GM23338 (cell line): ENCODE results near the gene LMNTD2. TPM values are rescaled to one million over a fixed set of nuclear protein-coding genes. Genes with fewer than 3 reads are reported as not detected.

Experiments used
- ATAC-seq: fragments of 200-7000 bp; cut with Tn5 transposase; 3 replicates; pipeline ENCODE4 v1.9.1; 2020
- DNase-seq: peaks from one replicate; pipeline ENCODE4 v3.0.0-alpha.2; 2015; ENCODE audit warnings: low spot score
- H2AFZ ChIP-seq: fragments of 200-600 bp; sonication (generic); 2 replicates; pipeline ENCODE4 v1.8.0; 2016; ENCODE audit warnings: antibody characterized with exemption, mild to moderate bottlenecking, moderate library complexity
- H3F3A ChIP-seq: fragments of 200-600 bp; sonication (generic); replicated peaks from 2 replicates; pipeline ENCODE4 v1.8.0; 2017; ENCODE audit warnings: antibody characterized with exemption, mixed run types, low read depth
- H3K27ac ChIP-seq: fragments of 200-600 bp; sonication (generic); 2 replicates; pipeline ENCODE4 v1.6.1; 2016; ENCODE audit warnings: low read depth
- H3K27me3 ChIP-seq: fragments of 200-600 bp; sonication (generic); 2 replicates; pipeline ENCODE4 v1.8.0; 2016; ENCODE audit warnings: mild to moderate bottlenecking, mixed run types, moderate library complexity; ENCODE audit not compliant: insufficient read depth
- H3K36me3 ChIP-seq: fragments of 200-600 bp; sonication (generic); 2 replicates; pipeline ENCODE4 v1.8.0; 2016; ENCODE audit warnings: mild to moderate bottlenecking; ENCODE audit not compliant: insufficient read depth
- H3K4me1 ChIP-seq: fragments of 200-600 bp; sonication (generic); 2 replicates; pipeline ENCODE4 v1.8.0; 2016; ENCODE audit warnings: mild to moderate bottlenecking, moderate library complexity; ENCODE audit not compliant: insufficient read depth
- H3K4me2 ChIP-seq: fragments of 200-600 bp; sonication (generic); 2 replicates; pipeline ENCODE4 v1.7.1; 2017; ENCODE audit warnings: mixed run types
- H3K4me3 ChIP-seq: fragments of 200-600 bp; sonication (generic); 2 replicates; pipeline ENCODE4 v1.6.1; 2016; ENCODE audit warnings: mixed run types
- H3K79me2 ChIP-seq: fragments of 200-600 bp; sonication (generic); replicated peaks from 2 replicates; pipeline ENCODE4 v1.8.0; 2017; ENCODE audit warnings: mild to moderate bottlenecking; ENCODE audit not compliant: insufficient read depth
- H3K9me2 ChIP-seq: fragments of 200-600 bp; sonication (generic); 2 replicates; pipeline ENCODE4 v1.8.0; 2017; ENCODE audit not compliant: insufficient read depth
- H4K20me1 ChIP-seq: fragments of 200-600 bp; sonication (generic); replicated peaks from 2 replicates; pipeline ENCODE4 v1.8.0; 2017; ENCODE audit warnings: mild to moderate bottlenecking; ENCODE audit not compliant: insufficient read depth
- H3K27ac Mint-ChIP-seq: 2 replicates; pipeline ENCODE4 v1.8.0; 2020; ENCODE audit warnings: inconsistent platforms, mild to moderate bottlenecking, moderate library complexity, mixed read lengths
- H3K27me3 Mint-ChIP-seq: 3 replicates; pipeline ENCODE4 v1.8.0; 2022; ENCODE audit warnings: low read depth, mild to moderate bottlenecking, moderate library complexity, mixed read lengths, inconsistent platforms; ENCODE audit not compliant: insufficient read depth, poor library complexity
- H3K36me3 Mint-ChIP-seq: 3 replicates; pipeline ENCODE4 v1.8.0; 2021; ENCODE audit warnings: low read depth, mild to moderate bottlenecking, inconsistent platforms, moderate library complexity, mixed read lengths
- H3K4me1 Mint-ChIP-seq: 3 replicates; pipeline ENCODE4 v1.8.0; 2020; ENCODE audit warnings: mild to moderate bottlenecking, inconsistent platforms, mixed read lengths
- H3K4me3 Mint-ChIP-seq: 3 replicates; pipeline ENCODE4 v1.8.0; 2021; ENCODE audit warnings: moderate library complexity, mild to moderate bottlenecking, inconsistent platforms, mixed read lengths
- H3K9me3 Mint-ChIP-seq: 3 replicates; pipeline ENCODE4 v1.8.0; 2020; ENCODE audit warnings: moderate library complexity, mild to moderate bottlenecking, inconsistent platforms, mixed read lengths
- CREB1 ChIP-seq: fragments of 250-450 bp; sonication (Bioruptor Pico); IDR thresholded peaks from 2 replicates; pipeline ENCODE4 v1.5.0; 2020; ENCODE audit warnings: low read depth, mild to moderate bottlenecking, moderate library complexity
- JUNB ChIP-seq: IDR thresholded peaks from one replicate; pipeline ENCODE4 v1.6.1; 2016; ENCODE audit warnings: antibody characterized with exemption; ENCODE audit not compliant: unreplicated experiment
- POLR2AphosphoS5 ChIP-seq: IDR thresholded peaks from 2 replicates; pipeline ENCODE4 v1.6.1; 2016; ENCODE audit warnings: antibody characterized with exemption, low read depth
- STAT1 ChIP-seq: IDR thresholded peaks from one replicate; pipeline ENCODE4 v1.6.1; 2016; ENCODE audit warnings: antibody characterized with exemption; ENCODE audit not compliant: unreplicated experiment
- ZNF114 ChIP-seq: fragments of 250-450 bp; sonication (Bioruptor Pico); IDR thresholded peaks from 2 replicates; pipeline ENCODE4 v1.5.0; 2020; ENCODE audit warnings: mild to moderate bottlenecking, moderate library complexity
- ZNF331 ChIP-seq: fragments of 250-450 bp; sonication (Bioruptor Pico); IDR thresholded peaks from 2 replicates; pipeline ENCODE4 v1.5.0; 2020; ENCODE audit warnings: low read depth, mild to moderate bottlenecking, moderate library complexity
- polyA plus RNA-seq: library from polyadenylated mRNA; unstranded; fragments of >200 nt; fragmentation: Nextera tagmentation; extraction: Ambion mirVana; gene quantifications from 2 replicates; pipeline ENCODE4 v1.2.1, GENCODE V29; 2016
- total RNA-seq: library from RNA; depleted of rRNA; stranded (reverse); fragments of >200 nt; shearing (Covaris generic); gene quantifications from 2 replicates; pipeline ENCODE4 v1.2.3, GENCODE V29; 2014
- TF ChIP-seq, protein P1 (sequence below): fragments of 250-450 bp; sonication (Bioruptor Pico); IDR thresholded peaks from 2 replicates; pipeline ENCODE4 v1.5.0; 2020; ENCODE audit warnings: mild to moderate bottlenecking, moderate library complexity
- TF ChIP-seq, protein P2 (sequence below): IDR thresholded peaks from one replicate; pipeline ENCODE4 v1.6.1; 2018; ENCODE audit warnings: antibody characterized with exemption; ENCODE audit not compliant: unreplicated experiment
- TF ChIP-seq, protein P3 (sequence below), 2 experiments: fragments of 200-600 bp in 1 of 2; sonication (generic) in 1 of 2; conservative IDR thresholded peaks; 2 replicates each; pipeline versions ENCODE4 v1.5.1 to v1.6.1; 2016 to 2017; ENCODE audit warnings: antibody characterized with exemption in 2 of 2, low read depth in 2 of 2, mild to moderate bottlenecking in 2 of 2, moderate library complexity in 1 of 2
- TF ChIP-seq, protein P4 (sequence below): IDR thresholded peaks from 2 replicates; pipeline ENCODE4 v1.6.1; 2016; ENCODE audit warnings: antibody characterized with exemption

The LMNTD2 gene
- total and polyA plus RNA-seq, 2 experiments from 2014 or later, result 1.3 to 2.1 TPM

DNA sequence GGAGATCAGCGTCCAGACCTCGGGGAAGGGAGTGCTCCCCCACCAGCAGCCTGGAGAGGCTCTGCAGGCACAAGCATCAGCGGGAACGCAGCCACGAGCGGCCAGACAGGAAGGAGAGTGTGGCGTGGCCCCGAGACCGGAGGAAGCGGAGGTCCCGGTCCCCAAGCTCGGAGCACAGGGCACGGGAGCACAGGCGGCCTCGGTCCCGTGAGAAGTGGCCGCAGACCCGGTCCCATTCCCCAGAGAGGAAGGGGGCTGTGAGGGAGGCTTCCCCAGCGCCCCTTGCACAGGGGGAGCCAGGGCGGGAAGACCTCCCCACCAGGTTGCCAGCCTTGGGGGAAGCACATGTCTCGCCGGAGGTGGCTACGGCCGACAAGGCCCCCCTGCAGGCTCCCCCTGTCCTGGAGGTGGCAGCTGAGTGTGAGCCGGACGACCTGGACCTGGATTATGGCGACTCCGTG lies 48.3 kb upstream of the LMNTD2 start (continued):
- TF ChIP-seq, protein P1, sequence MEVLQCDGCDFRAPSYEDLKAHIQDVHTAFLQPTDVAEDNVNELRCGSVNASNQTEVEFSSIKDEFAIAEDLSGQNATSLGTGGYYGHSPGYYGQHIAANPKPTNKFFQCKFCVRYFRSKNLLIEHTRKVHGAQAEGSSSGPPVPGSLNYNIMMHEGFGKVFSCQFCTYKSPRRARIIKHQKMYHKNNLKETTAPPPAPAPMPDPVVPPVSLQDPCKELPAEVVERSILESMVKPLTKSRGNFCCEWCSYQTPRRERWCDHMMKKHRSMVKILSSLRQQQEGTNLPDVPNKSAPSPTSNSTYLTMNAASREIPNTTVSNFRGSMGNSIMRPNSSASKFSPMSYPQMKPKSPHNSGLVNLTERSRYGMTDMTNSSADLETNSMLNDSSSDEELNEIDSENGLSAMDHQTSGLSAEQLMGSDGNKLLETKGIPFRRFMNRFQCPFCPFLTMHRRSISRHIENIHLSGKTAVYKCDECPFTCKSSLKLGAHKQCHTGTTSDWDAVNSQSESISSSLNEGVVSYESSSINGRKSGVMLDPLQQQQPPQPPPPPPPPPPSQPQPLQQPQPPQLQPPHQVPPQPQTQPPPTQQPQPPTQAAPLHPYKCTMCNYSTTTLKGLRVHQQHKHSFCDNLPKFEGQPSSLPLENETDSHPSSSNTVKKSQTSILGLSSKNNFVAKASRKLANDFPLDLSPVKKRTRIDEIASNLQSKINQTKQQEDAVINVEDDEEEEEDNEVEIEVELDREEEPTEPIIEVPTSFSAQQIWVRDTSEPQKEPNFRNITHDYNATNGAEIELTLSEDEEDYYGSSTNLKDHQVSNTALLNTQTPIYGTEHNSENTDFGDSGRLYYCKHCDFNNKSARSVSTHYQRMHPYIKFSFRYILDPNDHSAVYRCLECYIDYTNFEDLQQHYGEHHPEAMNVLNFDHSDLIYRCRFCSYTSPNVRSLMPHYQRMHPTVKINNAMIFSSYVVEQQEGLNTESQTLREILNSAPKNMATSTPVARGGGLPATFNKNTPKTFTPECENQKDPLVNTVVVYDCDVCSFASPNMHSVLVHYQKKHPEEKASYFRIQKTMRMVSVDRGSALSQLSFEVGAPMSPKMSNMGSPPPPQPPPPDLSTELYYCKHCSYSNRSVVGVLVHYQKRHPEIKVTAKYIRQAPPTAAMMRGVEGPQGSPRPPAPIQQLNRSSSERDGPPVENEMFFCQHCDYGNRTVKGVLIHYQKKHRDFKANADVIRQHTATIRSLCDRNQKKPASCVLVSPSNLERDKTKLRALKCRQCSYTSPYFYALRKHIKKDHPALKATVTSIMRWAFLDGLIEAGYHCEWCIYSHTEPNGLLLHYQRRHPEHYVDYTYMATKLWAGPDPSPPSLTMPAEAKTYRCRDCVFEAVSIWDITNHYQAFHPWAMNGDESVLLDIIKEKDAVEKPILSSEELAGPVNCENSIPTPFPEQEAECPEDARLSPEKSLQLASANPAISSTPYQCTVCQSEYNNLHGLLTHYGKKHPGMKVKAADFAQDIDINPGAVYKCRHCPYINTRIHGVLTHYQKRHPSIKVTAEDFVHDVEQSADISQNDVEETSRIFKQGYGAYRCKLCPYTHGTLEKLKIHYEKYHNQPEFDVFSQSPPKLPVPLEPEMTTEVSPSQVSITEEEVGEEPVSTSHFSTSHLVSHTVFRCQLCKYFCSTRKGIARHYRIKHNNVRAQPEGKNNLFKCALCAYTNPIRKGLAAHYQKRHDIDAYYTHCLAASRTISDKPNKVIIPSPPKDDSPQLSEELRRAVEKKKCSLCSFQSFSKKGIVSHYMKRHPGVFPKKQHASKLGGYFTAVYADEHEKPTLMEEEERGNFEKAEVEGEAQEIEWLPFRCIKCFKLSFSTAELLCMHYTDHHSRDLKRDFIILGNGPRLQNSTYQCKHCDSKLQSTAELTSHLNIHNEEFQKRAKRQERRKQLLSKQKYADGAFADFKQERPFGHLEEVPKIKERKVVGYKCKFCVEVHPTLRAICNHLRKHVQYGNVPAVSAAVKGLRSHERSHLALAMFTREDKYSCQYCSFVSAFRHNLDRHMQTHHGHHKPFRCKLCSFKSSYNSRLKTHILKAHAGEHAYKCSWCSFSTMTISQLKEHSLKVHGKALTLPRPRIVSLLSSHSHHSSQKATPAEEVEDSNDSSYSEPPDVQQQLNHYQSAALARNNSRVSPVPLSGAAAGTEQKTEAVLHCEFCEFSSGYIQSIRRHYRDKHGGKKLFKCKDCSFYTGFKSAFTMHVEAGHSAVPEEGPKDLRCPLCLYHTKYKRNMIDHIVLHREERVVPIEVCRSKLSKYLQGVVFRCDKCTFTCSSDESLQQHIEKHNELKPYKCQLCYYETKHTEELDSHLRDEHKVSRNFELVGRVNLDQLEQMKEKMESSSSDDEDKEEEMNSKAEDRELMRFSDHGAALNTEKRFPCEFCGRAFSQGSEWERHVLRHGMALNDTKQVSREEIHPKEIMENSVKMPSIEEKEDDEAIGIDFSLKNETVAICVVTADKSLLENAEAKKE (CRISPR knock-in tag), result no peak
- no peak for TF ChIP-seq ZNF331 (CRISPR knock-in tag)
- TF ChIP-seq, protein P2, sequence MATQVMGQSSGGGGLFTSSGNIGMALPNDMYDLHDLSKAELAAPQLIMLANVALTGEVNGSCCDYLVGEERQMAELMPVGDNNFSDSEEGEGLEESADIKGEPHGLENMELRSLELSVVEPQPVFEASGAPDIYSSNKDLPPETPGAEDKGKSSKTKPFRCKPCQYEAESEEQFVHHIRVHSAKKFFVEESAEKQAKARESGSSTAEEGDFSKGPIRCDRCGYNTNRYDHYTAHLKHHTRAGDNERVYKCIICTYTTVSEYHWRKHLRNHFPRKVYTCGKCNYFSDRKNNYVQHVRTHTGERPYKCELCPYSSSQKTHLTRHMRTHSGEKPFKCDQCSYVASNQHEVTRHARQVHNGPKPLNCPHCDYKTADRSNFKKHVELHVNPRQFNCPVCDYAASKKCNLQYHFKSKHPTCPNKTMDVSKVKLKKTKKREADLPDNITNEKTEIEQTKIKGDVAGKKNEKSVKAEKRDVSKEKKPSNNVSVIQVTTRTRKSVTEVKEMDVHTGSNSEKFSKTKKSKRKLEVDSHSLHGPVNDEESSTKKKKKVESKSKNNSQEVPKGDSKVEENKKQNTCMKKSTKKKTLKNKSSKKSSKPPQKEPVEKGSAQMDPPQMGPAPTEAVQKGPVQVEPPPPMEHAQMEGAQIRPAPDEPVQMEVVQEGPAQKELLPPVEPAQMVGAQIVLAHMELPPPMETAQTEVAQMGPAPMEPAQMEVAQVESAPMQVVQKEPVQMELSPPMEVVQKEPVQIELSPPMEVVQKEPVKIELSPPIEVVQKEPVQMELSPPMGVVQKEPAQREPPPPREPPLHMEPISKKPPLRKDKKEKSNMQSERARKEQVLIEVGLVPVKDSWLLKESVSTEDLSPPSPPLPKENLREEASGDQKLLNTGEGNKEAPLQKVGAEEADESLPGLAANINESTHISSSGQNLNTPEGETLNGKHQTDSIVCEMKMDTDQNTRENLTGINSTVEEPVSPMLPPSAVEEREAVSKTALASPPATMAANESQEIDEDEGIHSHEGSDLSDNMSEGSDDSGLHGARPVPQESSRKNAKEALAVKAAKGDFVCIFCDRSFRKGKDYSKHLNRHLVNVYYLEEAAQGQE, result no peak
- TF ChIP-seq POLR2AphosphoS5, result no peak

DNA sequence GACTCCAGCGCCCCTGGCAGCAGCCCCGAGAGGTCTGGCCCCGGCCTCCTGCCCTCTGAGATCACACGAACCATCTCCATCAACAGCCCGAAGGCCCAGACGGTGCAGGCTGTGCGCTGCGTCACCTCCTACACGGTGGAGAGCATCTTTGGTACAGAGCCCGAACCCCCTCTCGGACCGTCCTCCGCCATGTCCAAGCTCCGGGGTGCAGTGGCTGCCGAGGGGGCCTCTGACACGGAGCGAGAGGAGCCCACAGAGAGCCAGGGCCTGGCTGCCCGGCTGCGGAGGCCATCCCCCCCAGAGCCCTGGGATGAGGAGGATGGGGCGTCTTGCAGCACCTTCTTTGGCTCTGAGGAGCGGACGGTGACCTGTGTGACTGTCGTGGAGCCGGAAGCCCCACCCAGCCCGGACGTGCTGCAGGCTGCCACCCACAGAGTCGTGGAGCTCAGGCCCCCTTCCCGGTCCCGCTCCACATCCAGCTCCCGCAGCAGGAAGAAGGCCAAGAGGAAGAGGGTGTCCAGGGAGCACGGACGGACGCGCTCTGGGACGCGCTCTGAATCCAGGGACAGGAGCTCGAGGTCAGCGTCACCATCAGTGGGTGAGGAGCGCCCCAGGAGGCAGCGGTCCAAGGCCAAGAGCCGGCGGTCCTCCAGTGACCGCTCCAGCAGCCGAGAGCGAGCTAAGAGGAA lies 47.6 kb upstream of the LMNTD2 start:
- H3K9me3 Mint-ChIP-seq, result no peaks in the 10 kb centered on the region
- peaks cover 5% of the 10 kb centered on the region for H3K4me1 Mint-ChIP-seq
- H3K9me2 ChIP-seq, result no peaks in the 10 kb centered on the region
- peaks cover 57% of the 10 kb centered on the region for H3K36me3 Mint-ChIP-seq
- peaks cover 34% of the 10 kb centered on the region for H3F3A ChIP-seq
- peaks cover 17% of the 10 kb centered on the region; the same call in 1 of the 2 replicates for H3K36me3 ChIP-seq
- peaks cover 13% of the 10 kb centered on the region for H3K27me3 Mint-ChIP-seq
- H4K20me1 ChIP-seq, result peaks cover 10% of the 10 kb centered on the region; the same call in 1 of the 2 replicates
- 0 out of 2 replicates have a peak, but pooled peaks cover 4% of the 10 kb centered on the region for H3K79me2 ChIP-seq
- no peak overlapping the region for H3K4me3 ChIP-seq
- no peaks in the 10 kb centered on the region for H3K27me3 ChIP-seq
- no peak overlapping the region for H3K4me2 ChIP-seq
- ATAC-seq (no peak), DNase-seq (no peak)
- H3K4me3 Mint-ChIP-seq, result no peak overlapping the region
- no peak overlapping the region for H3K27ac ChIP-seq
- no peaks in the 10 kb centered on the region for H3K4me1 ChIP-seq
- H2AFZ ChIP-seq, result no peak overlapping the region
- H3K27ac Mint-ChIP-seq, result no peak overlapping the region
- TF ChIP-seq, protein P3, sequence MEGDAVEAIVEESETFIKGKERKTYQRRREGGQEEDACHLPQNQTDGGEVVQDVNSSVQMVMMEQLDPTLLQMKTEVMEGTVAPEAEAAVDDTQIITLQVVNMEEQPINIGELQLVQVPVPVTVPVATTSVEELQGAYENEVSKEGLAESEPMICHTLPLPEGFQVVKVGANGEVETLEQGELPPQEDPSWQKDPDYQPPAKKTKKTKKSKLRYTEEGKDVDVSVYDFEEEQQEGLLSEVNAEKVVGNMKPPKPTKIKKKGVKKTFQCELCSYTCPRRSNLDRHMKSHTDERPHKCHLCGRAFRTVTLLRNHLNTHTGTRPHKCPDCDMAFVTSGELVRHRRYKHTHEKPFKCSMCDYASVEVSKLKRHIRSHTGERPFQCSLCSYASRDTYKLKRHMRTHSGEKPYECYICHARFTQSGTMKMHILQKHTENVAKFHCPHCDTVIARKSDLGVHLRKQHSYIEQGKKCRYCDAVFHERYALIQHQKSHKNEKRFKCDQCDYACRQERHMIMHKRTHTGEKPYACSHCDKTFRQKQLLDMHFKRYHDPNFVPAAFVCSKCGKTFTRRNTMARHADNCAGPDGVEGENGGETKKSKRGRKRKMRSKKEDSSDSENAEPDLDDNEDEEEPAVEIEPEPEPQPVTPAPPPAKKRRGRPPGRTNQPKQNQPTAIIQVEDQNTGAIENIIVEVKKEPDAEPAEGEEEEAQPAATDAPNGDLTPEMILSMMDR (conservative IDR thresholded peaks at IDR 0.05; ENCODE audit: low read depth in 2 of 2), result no peak
- TF ChIP-seq ZNF114 (CRISPR knock-in tag), result no peak
- no peak for TF ChIP-seq STAT1
- TF ChIP-seq, protein P4, sequence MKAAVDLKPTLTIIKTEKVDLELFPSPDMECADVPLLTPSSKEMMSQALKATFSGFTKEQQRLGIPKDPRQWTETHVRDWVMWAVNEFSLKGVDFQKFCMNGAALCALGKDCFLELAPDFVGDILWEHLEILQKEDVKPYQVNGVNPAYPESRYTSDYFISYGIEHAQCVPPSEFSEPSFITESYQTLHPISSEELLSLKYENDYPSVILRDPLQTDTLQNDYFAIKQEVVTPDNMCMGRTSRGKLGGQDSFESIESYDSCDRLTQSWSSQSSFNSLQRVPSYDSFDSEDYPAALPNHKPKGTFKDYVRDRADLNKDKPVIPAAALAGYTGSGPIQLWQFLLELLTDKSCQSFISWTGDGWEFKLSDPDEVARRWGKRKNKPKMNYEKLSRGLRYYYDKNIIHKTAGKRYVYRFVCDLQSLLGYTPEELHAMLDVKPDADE, result no peak
- no peak for TF ChIP-seq JUNB
- TF ChIP-seq CREB1 (CRISPR knock-in tag), result no peak
